ACHN (cell line): ENCODE data around the gene GSTP1.
"Not testable (repeated sequence)": the region's sequence is repeated elsewhere in the genome, so short reads cannot be mapped to it uniquely, and the experiment has no call there.

Source experiments
- DNase-seq: peaks from one replicate; pipeline ENCODE4 v3.0.0-alpha.2; 2015
- in situ Hi-C: cut with HindIII; loops from 2 replicates; pipeline ENCODE4 v1.10.0; 2017; ENCODE audit warnings: low sequenced_read_pairs, low pct_ligation_motif_present, low pct_unique_long_range_greater_than_20kb

Gene GSTP1

DNA sequence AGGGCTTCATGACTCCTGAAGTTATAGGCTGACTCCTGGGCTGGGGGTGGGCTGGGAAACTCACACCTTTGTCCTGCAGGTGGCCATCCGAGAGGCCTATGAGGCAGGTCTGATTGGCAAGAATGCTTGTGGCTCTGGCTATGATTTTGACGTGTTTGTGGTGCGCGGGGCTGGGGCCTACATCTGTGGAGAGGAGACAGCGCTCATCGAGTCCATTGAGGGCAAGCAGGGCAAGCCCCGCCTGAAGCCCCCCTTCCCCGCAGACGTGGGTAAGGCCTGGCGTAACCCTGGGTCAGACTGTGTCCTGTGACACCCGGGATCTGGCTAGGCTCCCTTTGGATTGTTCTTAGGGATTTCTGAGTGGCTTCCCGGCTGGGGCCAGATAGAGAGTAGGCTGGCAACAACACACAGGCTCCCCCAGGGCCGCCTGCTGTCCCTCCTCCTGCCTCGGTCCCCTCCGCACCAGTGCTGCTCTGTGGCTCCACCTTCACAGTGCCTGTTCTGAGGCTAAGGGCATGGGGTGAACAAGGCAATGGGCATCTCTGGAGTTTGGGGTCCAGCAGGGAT, 26.8 kb downstream of the GSTP1 start:
- in situ Hi-C loops: no loop called here
- no peak for DNase-seq

DNA sequence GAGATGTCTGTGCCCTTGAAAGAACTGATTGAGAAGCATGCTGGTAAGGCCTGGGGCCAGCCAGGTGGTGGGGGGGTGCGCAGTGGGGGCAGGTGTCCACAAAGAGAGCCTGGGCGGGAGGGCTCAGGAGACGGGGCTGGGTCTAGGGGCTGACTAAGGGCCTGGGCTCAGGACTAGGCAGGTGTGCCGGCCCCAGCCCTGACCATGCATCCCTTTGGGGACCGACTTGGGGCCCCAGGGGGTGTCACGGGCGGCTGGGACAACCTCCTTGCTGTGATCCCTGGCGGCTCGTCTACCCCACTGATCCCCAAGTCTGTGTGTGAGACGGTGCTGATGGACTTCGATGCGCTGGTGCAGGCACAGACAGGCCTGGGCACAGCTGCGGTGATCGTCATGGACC, 27.6 kb downstream of the GSTP1 start:
- DNase-seq: no peak
- in situ Hi-C loops: no loop called here

DNA sequence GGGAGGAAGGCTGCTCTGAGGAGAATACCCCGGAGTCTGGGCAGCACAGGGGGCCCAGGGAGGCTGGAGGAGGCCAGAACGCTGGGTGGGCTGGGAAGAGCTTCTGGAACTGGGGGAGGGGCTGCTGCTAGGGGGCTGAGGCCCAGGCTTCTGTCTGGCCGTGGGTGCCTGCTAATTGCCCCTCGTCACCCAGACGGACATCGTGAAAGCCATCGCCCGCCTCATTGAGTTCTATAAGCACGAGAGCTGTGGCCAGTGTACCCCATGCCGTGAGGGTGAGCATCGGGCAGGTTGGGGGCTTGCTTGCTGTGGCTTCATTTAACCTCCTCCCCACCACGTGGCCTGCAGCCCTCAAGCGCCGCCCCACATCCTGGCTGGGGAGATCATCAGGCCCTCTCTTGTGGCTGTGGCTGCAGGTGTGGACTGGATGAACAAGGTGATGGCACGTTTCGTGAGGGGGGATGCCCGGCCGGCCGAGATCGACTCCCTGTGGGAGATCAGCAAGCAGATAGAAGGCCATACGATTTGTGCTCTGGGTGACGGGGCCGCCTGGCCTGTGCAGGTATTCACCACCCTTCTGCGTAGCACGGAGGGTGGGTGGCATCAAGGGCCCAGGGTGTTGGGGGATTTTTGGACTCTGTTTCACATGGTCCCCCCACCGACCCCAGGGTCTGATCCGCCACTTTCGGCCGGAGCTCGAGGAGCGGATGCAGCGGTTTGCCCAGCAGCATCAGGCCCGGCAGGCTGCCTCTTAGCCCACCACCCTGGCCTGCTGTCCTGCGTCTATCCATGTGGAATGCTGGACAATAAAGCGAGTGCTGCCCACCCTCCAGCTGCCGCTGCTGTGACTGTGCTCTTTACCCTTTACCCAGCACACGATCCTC, 28.3 kb downstream of the GSTP1 start:
- in situ Hi-C loops: no loop called here
- DNase-seq: no peak

DNA sequence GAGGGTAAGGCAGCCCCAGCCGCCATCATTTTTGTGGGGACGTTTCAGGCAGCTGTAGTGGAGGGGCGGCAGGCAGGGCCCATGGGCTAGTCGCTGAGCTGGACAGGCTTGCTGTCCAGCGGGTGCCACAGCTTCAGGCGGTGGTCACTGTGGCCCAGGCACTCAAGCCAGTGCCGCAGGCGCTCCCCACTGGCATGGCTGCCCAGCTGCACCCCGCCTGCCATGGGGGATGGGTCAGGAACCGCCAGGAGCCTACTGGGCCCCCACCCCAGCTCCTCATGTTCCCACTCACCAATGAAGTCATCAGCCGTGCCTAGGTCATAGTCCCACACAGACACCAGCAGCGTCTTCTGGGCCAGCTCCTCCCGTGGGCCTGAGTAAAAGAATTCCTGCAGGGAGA, 29.1 kb downstream of the GSTP1 start:
- DNase-seq: no peak
- in situ Hi-C loops: no loop called here

DNA sequence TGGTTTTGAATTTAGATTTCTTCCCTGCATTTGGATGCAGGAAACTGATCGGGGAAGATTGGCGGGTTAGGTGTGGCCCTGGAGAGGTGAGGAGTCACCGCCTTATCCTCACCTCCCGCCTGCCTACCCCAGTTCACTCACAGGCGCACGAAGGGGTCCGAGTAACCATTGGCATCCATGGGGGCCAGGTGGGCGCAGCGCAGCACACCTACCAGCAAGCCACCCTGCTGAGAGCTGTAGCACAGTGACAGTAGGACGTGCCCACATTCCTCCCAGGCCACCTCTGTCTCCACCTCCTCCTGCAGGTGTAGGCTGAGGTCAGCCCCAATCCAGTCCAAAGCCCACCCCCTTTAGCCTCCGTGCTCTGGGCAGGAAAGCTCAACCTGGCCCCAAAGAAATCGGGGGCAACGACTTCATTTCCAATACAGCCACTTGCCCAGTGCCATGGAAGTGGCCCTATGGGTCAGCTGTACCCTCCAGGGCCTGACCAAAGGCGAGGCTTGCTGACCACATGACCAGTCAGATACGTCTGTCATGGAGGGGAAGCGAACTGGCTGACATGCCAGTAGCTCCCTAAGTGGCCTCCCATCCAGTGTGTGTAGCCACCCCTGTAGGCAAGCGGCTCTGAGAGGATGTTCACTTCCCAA, 29.8 kb downstream of the GSTP1 start:
- in situ Hi-C loops: no loop called here
- DNase-seq: no peak

DNA sequence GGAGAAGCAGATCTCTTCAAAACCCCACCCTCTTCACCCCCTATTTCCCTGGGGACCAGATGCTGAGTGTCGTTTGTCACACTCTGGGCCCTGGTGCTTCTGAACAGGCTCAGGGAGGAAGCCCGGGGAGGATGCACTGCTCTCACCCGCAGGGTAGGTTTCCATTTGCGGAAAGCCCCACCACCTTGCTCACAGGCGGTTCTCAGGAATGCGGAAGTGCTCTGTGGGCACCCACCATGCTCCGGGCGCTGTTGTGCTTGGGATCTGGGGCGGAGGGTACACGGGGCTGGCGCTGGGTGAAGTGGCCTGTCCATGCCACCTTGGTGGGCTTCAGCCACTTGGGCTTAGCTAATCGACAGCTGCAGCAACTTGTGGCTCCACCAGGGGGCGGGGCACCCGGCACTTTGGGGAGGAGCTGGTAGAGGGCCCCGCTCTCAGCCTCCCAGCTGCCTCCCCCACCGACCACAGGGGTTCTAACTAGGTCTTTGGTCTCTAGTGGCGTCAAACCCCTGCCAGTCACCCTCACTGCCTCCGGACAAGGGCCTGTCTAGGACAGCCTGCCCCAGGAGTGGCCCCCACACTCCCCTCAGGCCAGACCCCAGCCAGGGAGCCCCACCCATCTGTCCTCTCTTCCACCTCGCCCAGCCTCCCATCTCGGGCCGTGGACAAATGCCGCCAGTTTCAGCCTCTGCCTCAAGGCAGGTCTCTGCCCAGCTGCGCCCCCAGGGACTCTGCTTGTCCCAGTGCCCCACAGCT, 30.5 kb downstream of the GSTP1 start:
- in situ Hi-C loops: no loop called here
- DNase-seq: peak; percentile 31

DNA sequence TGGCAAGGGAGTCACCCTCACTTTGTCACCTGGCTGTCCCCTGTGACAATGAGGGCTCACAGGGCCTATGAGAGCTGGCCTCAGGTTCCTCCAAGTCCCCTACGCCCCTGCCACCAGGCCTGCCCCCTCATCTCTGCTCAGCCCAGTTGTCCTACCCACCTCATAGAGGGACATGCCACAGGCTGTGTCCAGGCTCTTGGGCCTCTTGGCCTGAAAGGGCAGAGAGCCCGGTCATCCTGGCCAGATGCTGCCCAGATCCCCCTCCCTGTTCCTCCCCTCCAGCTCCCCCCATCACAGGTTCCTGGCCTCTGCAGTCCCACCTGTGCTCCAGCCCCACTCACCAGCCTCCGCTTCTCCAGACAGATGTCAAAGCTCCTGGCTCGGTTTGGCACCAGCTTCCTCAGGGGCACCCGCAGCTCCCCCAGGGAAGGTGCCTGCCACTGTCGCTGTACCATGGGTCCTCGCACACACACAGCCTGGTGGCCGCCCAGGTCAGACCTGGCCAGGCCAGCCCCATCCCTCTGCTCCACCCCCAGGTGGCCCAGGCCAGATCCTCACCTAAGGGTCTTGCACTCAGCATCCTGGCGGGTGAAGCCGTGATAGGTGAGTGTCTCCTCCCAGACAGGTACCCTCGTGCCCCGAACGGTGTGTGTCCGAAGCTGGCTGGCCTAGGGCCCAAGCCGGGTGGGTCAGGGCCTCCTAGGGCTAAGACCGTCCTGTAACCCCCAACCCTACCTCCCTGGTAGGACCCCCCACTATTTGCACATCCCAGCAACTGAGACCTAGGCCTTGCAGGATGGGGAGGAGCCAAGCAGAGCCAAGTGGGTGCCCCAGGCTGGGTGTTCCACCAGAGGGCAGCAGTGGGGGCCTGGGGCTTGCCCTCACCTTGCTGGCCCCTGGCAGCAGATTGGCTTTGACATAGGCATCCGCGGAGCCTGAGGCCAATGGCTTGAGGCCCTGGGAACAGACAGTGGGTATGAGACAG, 31.4 kb downstream of the GSTP1 start:
- in situ Hi-C loops: no loop called here
- DNase-seq: peak; percentile 43

DNA sequence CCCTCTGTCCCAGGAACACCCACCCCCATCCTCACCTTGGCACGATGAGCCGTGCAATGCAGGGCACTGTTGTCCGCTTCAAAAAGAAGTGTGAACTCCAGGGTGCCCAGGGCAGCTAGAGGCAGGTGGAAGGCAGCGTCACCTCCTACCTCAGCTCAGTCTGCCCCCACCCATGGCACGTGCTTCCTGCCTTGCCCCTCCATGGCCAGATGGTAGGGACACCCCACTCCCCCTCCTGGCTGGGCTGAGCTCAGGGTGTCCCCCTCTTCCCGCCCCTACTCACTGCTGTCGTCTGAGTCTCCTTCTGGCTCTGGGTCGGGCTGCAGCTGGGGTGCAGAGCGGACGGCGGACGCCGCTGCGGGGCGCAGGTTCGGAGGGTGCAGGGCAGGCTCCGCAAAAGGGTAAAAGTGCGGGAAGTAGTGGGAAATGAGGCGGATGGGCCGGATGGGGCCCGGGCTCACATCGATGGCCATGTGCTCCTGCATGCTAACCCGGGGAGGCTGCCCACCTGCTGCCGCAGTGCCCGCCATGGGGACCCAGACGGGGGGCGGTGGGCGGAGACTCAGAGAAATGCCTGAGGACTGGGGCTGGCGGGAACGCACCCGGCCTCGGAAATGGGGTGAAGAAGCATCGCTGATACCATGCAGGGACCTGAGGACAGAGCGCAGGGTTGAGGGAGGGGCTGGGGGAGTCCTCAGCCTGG, 32.3 kb downstream of the GSTP1 start:
- no peak for DNase-seq
- in situ Hi-C loops: no loop called here

DNA sequence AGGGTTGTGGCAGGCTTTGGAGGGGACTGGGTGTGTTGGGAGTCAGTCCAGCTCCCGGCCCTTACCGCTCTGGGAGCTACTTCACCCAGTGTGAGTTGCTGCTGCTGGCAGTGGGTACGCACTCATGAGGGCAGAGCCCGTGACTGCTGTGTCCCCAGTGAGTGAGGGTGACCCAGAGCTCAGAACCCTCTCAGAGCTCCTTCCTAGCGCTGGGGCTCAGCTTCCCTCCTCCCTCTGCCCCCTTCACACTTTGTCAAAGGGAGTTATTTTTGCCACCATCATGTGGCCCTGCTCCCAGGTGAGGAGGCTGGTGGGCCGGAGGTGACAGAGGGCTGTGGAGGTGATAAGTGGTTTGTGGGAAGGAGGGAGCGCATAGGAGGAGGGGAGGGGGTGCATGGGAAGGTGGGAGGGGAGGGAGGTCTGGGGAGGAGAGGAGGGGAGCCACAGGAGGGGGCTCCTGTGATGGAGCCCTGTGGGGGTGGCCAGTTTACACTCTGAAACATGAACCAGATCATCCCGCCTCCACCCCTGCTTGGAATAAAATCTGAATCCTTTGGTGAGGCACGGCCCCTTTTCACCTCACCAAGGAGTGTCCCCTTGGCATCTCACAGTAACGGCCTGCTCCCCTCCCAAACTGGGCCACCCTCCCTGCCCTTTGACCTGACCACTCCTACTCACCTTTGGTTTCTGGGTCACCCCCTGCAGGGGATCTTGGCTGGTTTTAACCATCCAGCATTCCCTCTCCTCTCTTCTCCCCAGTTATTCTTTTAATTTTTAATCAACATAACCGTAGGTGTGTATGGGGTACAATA, 33.0 kb downstream of the GSTP1 start:
- in situ Hi-C loops: no loop called here
- no peak for DNase-seq

DNA sequence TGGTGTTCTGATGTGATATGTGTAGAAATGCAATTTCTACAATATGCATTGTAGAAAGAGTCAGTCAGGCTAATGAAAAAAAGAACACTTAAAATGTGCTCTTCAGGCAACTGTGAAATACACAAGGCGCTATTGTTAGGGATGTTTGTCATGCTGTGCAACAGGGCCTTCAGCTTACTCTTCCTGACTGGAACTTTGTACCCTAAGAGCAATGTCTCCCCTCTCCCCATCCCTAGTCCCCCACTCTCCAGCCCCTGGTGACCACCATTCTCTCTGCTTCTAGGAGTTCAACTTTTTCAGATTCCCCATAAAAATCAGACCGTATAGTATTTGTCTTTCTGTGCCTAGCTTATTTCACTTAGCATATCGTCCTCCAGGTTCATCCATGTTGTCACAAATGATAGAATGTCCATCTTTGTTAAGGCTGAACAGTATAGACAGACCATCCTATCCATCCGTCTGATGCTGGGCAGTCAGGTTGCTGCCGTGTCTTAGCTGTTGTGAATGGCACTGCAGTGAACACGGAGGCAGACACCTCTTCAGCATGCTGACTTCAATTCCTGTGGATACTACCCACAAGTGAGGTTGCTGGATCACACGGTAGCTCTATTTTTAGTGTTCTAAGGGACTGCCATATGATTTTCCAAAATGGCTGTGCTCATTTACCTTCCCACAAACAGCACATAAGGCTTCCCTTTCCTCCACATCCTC, 33.8 kb downstream of the GSTP1 start:
- in situ Hi-C loops: no loop called here
- no peak for DNase-seq

DNA sequence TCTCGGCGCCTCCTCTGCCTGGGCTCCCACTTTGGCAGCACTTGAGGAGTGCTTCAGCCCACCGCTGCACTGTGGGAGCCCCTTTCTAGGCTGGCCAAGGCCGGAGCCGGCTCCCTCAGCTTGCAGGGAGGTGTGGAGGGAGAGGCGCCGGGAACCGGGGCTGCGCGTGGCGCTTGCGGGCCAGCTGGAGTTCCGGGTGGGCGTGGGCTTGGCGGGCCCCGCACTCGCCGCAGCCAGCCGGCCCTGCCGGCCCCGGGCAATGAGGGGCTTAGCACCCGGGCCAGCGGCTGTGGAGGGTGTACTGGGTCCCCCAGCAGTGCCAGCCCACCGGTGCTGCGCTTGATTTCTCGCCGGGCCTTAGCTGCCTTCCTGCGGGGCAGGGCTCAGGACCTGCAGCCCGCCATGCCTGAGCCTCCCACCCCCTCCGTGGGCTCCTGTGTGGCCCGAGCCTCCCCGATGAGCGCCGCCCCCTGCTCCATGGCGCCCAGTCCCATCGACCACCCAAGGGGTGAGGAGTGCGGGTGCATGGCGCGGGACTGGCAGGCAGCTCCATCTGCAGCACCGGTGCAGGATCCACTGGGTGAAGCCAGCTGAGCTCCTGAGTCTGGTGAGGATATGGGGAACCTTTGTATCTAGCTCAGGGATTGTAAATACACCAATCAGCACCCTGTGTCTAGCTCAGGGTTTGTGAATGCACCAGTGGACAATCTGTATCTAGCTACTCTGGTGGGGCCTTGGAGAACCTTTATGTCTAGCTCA, 35.5 kb downstream of the GSTP1 start:
- DNase-seq, in situ Hi-C loops: not testable (repeated sequence)

DNA sequence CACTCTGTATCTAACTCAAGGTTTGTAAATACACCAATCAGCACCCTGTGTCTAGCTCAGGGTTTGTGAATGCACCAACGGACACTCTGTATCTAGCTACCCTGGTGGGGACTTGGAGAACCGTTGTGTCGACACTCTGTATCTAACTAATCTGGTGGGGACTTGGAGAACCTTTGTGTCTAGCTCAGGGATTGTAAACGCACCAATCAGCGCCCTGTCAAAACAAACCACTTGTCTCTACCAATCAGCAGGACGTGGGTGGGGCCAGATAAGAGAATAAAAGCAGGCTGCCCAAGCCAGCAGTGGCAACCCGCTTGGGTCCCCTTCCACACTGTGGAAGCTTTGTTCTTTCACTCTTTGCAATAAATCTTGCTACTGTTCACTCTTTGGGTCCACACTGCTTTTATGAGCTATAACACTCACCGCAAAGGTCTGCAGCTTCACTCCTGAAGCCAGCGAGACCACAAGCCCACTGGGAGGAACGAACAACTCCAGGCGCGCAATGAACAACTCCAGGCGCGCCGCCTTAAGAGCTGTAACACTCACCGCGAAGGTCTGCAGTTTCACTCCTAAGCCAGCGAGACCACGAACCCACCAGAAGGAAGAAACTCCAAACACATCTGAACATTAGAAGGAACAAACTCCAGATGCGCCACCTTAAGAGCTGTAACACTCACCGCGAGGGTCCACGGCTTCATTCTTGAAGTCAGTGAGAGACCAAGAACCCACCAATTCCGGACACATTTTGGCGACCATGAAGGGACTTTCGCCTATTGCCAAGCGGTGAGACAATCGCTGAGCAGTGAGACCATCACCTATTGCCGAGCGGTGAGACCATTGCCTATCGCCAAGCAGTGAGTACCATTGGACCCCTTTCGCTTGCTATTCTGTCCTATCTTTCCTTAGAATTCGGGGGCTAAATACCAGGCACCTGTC, 36.3 kb downstream of the GSTP1 start:
- in situ Hi-C loops, DNase-seq: not testable (repeated sequence)

DNA sequence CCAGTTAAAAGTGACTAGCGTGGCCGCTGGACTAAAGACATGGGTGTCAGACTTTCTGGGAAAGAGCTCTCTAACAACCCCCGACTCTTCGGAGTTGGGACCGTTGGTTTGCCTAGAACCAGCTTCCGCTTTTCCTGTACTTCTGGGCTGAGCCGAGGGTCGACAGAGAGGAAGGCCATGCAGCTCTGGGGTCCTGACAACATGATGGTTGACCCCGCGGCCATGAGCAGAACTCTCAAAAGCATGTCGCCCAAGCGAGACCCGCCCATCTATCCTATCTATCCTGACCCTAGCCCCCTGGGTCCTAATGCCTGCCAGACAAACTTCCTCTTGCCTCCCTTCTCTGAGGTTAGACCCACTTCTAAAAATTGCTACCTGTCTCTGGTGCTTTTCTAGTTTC, 37.0 kb downstream of the GSTP1 start:
- DNase-seq, in situ Hi-C loops: not testable (repeated sequence)

DNA sequence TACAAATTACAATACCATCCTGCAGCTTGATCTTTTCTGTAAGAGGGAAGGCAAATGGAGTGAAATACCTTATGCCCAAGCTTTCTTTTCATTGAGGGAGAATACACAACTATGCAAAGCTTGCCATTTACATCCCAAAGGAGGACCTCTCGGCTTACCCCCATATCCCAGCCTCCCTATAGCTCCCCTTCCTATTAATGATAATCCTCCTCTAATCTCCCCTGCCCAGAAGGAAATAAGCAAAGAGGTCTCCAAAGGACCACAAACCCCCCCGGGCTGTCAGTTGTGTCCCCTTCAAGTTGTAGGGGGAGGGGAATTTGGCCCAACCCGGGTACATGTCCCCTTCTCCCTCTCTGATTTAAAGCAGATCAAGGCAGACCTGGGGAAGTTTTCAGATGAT, 38.3 kb downstream of the GSTP1 start:
- in situ Hi-C loops, DNase-seq: not testable (repeated sequence)
